ENCODE data around the gene ARL15. TPM values are rescaled to one million over a fixed set of nuclear protein-coding genes. Genes with fewer than 3 reads are reported as not detected.
A peak's percentile ranks its signal among the peaks of the same experiment; 100 is the strongest.

The ARL15 gene
- total and polyA plus RNA-seq, 9 of the 15 experiments (the other 6 are each of a cell fraction or from before 2014, with no cell fraction given), result 18.5 to 80.4 (median 57.0) TPM

GRCh38 chr5:53913941-53914340 lies 396.4 kb downstream of the ARL15 start:
- in situ Hi-C loops (cut with MboI), result no loop called here
- FAIRE-seq, result no peak
- no peak overlapping the region for H2AFZ ChIP-seq (ENCODE audit: low read depth, low read length)
- H3K27me3 ChIP-seq (ENCODE audit: control insufficient read depth in 2 of 2, insufficient read depth in 2 of 2, low read length in 2 of 2), result no peaks in the 10 kb centered on the region
- no TSS peak for BruUV-seq (replicated peaks)
- no peaks in the 10 kb centered on the region for H3K79me2 ChIP-seq (ENCODE audit: control insufficient read depth, insufficient read depth, low read length)
- intact Hi-C loops (cut with micrococcal nuclease), result no loop called here
- 0 out of 2 replicates have a peak, but pooled peaks cover 3% of the 10 kb centered on the region for H4K20me1 ChIP-seq (replicated peaks; ENCODE audit: control insufficient read depth, insufficient read depth, low read length)
- H3K27ac ChIP-seq (ENCODE audit: extremely low read depth, low read depth, low read length), result no peak overlapping the region
- H3K4me1 ChIP-seq (replicated peaks in 1 of 2; ENCODE audit: control insufficient read depth in 2 of 2, insufficient read depth in 2 of 2, low read length in 2 of 2), result peaks cover 0 to 4% of the 10 kb centered on the region in 2 experiments; a peak in 2 of 5 replicates
- no peak for ATAC-seq
- H3K36me3 ChIP-seq (ENCODE audit: control insufficient read depth, insufficient read depth, low read length), result no peaks in the 10 kb centered on the region
- WGBS (ENCODE audit: insufficient coverage, low coverage, missing lambda C conversion rate), result 40% methylated on average over 1 of the region's 1 CpG
- no peaks in the 10 kb centered on the region for H3K9me1 ChIP-seq (ENCODE audit: control insufficient read depth, insufficient read depth, low read length)
- H3K4me3 ChIP-seq, result no peak overlapping the region
- ChIA-PET POLR2A (no interaction called here), CTCF (ENCODE audit: low intra/inter-chr PET ratio) (no interaction called here)
- no peak overlapping the region for H3K4me2 ChIP-seq (ENCODE audit: insufficient read depth, low read length)
- no peaks in the 10 kb centered on the region for H3K9me3 ChIP-seq (replicated peaks; ENCODE audit: control insufficient read depth, insufficient read depth, low read depth, low read length)
- DNase-seq (ENCODE audit: extremely low read depth in 1 of 4, low spot score in 3 of 4), result no peak
- no peak overlapping the region for H3K9ac ChIP-seq (ENCODE audit: insufficient read depth in 1 of 2, low read depth in 2 of 2, low read length in 2 of 2)
- TF ChIP-seq TEAD4 (IDR thresholded peaks at IDR 0.05; ENCODE audit: low read length), result peak; percentile 22; the same call in 1 of the 2 replicates
- no peak for TF ChIP-seq TEAD4 (CRISPR knock-in tag; IDR thresholded peaks at IDR 0.05; ENCODE audit: borderline replicate concordance)
- TF ChIP-seq TAL1 (IDR thresholded peaks at IDR 0.05), result peak; percentile 29; the same call in 1 of the 2 replicates
- TF ChIP-seq CBFA2T3 (IDR thresholded peaks at IDR 0.05), result peak; percentile 32; the same call in 1 of the 2 replicates
- 0 out of 2 replicates have a peak, but pooled peaks have one; percentile 24 for TF ChIP-seq ARID1B (IDR thresholded peaks at IDR 0.05)
- no peak for TF ChIP-seq PTTG1 (tag; IDR thresholded peaks at IDR 0.05; ENCODE audit: low read depth)
- peak in 1 of 2 experiments; percentile 19; a peak in 1 of 4 replicates for TF ChIP-seq KDM1A (IDR thresholded peaks at IDR 0.05)

DNA sequence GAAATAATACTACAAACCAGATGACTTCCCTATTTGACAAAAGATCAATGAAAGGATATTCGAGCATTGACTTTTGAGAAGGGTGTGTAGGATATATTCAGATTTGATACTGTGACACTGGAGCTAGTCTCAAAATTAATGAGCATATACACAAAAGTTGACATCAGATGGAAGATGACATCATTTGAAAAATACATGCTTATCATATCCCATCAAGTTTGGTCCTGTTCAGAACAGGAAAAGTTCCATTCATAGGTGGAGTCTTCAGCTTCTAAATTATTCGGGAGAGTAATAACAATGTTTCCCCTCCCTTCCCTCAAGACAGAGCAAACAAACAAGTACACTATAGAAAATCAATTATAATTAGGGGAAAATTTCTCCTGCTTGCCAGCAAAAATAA lies 401.6 kb downstream of the ARL15 start:
- no peak for ATAC-seq
- in situ Hi-C loops (cut with MboI), result no loop called here
- no TSS peak for BruUV-seq (replicated peaks)
- H3K36me3 ChIP-seq (ENCODE audit: control insufficient read depth, insufficient read depth, low read length), result no peaks in the 10 kb centered on the region; the same call in 2 of the 3 replicates
- FAIRE-seq, result no peak
- H2AFZ ChIP-seq (ENCODE audit: low read depth, low read length), result no peak overlapping the region
- 0 out of 3 replicates have a peak, but pooled peaks cover 2% of the 10 kb centered on the region for H3K79me2 ChIP-seq (ENCODE audit: control insufficient read depth, insufficient read depth, low read length)
- no peak for DNase-seq (ENCODE audit: extremely low read depth in 1 of 4, low spot score in 3 of 4)
- H4K20me1 ChIP-seq (replicated peaks; ENCODE audit: control insufficient read depth, insufficient read depth, low read length), result no peaks in the 10 kb centered on the region
- CTCF ChIA-PET (ENCODE audit: low intra/inter-chr PET ratio), result no interaction called here
- H3K27ac ChIP-seq (ENCODE audit: extremely low read depth, low read depth, low read length), result no peak overlapping the region
- no peak overlapping the region for H3K9ac ChIP-seq (ENCODE audit: insufficient read depth in 1 of 2, low read depth in 2 of 2, low read length in 2 of 2)
- no peaks in the 10 kb centered on the region for H3K9me1 ChIP-seq (ENCODE audit: control insufficient read depth, insufficient read depth, low read length)
- no peaks in the 10 kb centered on the region for H3K4me1 ChIP-seq (replicated peaks in 1 of 2; ENCODE audit: control insufficient read depth in 2 of 2, insufficient read depth in 2 of 2, low read length in 2 of 2)
- no peaks in the 10 kb centered on the region for H3K27me3 ChIP-seq (ENCODE audit: control insufficient read depth in 2 of 2, insufficient read depth in 2 of 2, low read length in 2 of 2)
- H3K4me2 ChIP-seq (ENCODE audit: insufficient read depth, low read length), result no peak overlapping the region
- intact Hi-C loops (cut with micrococcal nuclease), result no loop called here
- no peaks in the 10 kb centered on the region for H3K9me3 ChIP-seq (replicated peaks; ENCODE audit: control insufficient read depth, insufficient read depth, low read depth, low read length)
- 83% methylated on average over 2 of the region's 2 CpGs for WGBS (ENCODE audit: insufficient coverage, low coverage, missing lambda C conversion rate)
- POLR2A ChIA-PET, result no interaction called here
- H3K4me3 ChIP-seq, result no peak overlapping the region
- TF ChIP-seq ZNF280B (CRISPR knock-in tag; IDR thresholded peaks at IDR 0.05) (no peak), ZNF668 (CRISPR knock-in tag; IDR thresholded peaks at IDR 0.05) (no peak), YBX1 (IDR thresholded peaks at IDR 0.05) (no peak)
- TF ChIP-seq, protein P1, sequence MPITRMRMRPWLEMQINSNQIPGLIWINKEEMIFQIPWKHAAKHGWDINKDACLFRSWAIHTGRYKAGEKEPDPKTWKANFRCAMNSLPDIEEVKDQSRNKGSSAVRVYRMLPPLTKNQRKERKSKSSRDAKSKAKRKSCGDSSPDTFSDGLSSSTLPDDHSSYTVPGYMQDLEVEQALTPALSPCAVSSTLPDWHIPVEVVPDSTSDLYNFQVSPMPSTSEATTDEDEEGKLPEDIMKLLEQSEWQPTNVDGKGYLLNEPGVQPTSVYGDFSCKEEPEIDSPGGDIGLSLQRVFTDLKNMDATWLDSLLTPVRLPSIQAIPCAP (CRISPR knock-in tag; IDR thresholded peaks at IDR 0.05; ENCODE audit: borderline replicate concordance), result no peak
- TF ChIP-seq, protein P2, sequence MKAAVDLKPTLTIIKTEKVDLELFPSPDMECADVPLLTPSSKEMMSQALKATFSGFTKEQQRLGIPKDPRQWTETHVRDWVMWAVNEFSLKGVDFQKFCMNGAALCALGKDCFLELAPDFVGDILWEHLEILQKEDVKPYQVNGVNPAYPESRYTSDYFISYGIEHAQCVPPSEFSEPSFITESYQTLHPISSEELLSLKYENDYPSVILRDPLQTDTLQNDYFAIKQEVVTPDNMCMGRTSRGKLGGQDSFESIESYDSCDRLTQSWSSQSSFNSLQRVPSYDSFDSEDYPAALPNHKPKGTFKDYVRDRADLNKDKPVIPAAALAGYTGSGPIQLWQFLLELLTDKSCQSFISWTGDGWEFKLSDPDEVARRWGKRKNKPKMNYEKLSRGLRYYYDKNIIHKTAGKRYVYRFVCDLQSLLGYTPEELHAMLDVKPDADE (conservative IDR thresholded peaks at IDR 0.05; ENCODE audit: control insufficient read depth, low read depth, low read length), result no peak

All from K562 (cell line).